H1 (cell line): Measurements from ENCODE around the gene SCN3B. TPM values are rescaled to one million over a fixed set of nuclear protein-coding genes. Genes with fewer than 3 reads are reported as not detected.

Experiments
- CTCF ChIA-PET: fragments of 300-600 bp; sonication (Branson Sonifier 250); formaldehyde crosslinking; loops from one replicate; lab custom pipeline; 2021; ENCODE audit not compliant: partially characterized antibody; lab: Charles Lee
- POLR2A ChIA-PET: fragments of 300-600 bp; sonication (Branson Sonifier 250); formaldehyde crosslinking; loops from one replicate; lab custom pipeline; 2021; ENCODE audit warnings: inconsistent platforms; ENCODE audit not compliant: partially characterized antibody; lab: Charles Lee
- DNase-seq, 2 experiments: peaks; one replicate each; pipeline versions ENCODE4 v3.0.0 to v3.0.0-alpha.2; 2010 to 2022; ENCODE audit warnings: low spot score in 2 of 2, low read depth in 1 of 2, mixed read lengths in 1 of 2
- FAIRE-seq: peaks from 2 replicates; lab custom pipeline; 2011; peaks lifted over from hg19 to GRCh38; lab: Jason Lieb, UNC
- H2AFZ ChIP-seq: 2 replicates; pipeline ENCODE4 v1.8.1; 2012; ENCODE audit warnings: low read length, inconsistent platforms
- H2AK5ac ChIP-seq: 2 replicates; pipeline ENCODE4 v1.6.1; 2013; ENCODE audit warnings: low read depth, low read length
- H2BK120ac ChIP-seq: replicated peaks from 2 replicates; pipeline ENCODE3; 2013; ENCODE audit warnings: low read depth, low read length, inconsistent platforms
- H2BK12ac ChIP-seq: 2 replicates; pipeline ENCODE4 v1.6.1; 2013; ENCODE audit warnings: low read depth, low read length
- H2BK15ac ChIP-seq: 2 replicates; pipeline ENCODE4 v1.6.1; 2013; ENCODE audit warnings: low read length
- H2BK20ac ChIP-seq: 2 replicates; pipeline ENCODE4 v1.6.1; 2013; ENCODE audit warnings: low read length
- H2BK5ac ChIP-seq: 2 replicates; pipeline ENCODE4 v1.6.1; 2013; ENCODE audit warnings: low read depth, low read length
- H3K14ac ChIP-seq: 2 replicates; pipeline ENCODE4 v1.6.1; 2013; ENCODE audit warnings: inconsistent platforms; ENCODE audit not compliant: insufficient read length
- H3K18ac ChIP-seq: 2 replicates; pipeline ENCODE4 v1.6.1; 2013; ENCODE audit warnings: low read length; ENCODE audit errors: extremely low read depth
- H3K23ac ChIP-seq: 2 replicates; pipeline ENCODE4 v1.6.1; 2013; ENCODE audit warnings: inconsistent platforms; ENCODE audit not compliant: insufficient read length
- H3K23me2 ChIP-seq: 2 replicates; pipeline ENCODE4 v1.6.1; 2013; ENCODE audit warnings: low read depth, low read length
- H3K27ac ChIP-seq: 2 replicates; pipeline ENCODE4 v1.6.1; 2011; ENCODE audit warnings: low read depth, low read length, inconsistent platforms
- H3K27me3 ChIP-seq, 4 experiments: replicated peaks in 1 of 4; 1 replicate in 1 of 4; 2 replicates in 3 of 4; pipeline versions ENCODE4 v1.6.1 to v1.8.1; 2011 to 2013; ENCODE audit warnings: low read length in 3 of 4, mild to moderate bottlenecking in 3 of 4, inconsistent platforms in 2 of 4, mixed read lengths in 2 of 4, moderate library complexity in 1 of 4; ENCODE audit not compliant: control insufficient read depth in 3 of 4, insufficient read depth in 3 of 4; ENCODE audit errors: extremely low read depth in 1 of 4
- H3K36me3 ChIP-seq, 4 experiments: 2 replicates each; pipeline versions ENCODE4 v1.6.1 to v1.8.1; 2011 to 2013; ENCODE audit warnings: mild to moderate bottlenecking in 4 of 4, low read length in 3 of 4, moderate library complexity in 2 of 4, control low read depth in 1 of 4, inconsistent platforms in 1 of 4; ENCODE audit not compliant: insufficient read depth in 4 of 4, control insufficient read depth in 2 of 4
- H3K4ac ChIP-seq: replicated peaks from 2 replicates; pipeline ENCODE3; 2013; ENCODE audit warnings: low read length, low read depth, mixed read lengths, inconsistent platforms; ENCODE audit not compliant: insufficient read length
- H3K4me1 ChIP-seq, 4 experiments: replicated peaks in 1 of 4; 1 replicate in 1 of 4; 2 replicates in 3 of 4; pipeline versions ENCODE4 v1.6.1 to v1.8.1; 2011 to 2013; ENCODE audit warnings: low read length in 3 of 4, inconsistent platforms in 2 of 4, mixed read lengths in 1 of 4; ENCODE audit not compliant: insufficient read depth in 4 of 4, control insufficient read depth in 3 of 4
- H3K4me2 ChIP-seq, 2 experiments: 2 replicates each; pipeline versions ENCODE4 v1.6.1 to v1.8.1; 2011 to 2013; ENCODE audit warnings: low read depth in 2 of 2, low read length in 2 of 2, control low read depth in 1 of 2, inconsistent platforms in 1 of 2, mild to moderate bottlenecking in 1 of 2; ENCODE audit not compliant: insufficient read depth in 1 of 2
- H3K4me3 ChIP-seq, 4 experiments: fragments of 200-600, 300-600 bp in 1 of 4; sonication (generic), shearing (Covaris generic), sonication (Bioruptor Twin) in 1 of 4; 2 replicates each; pipeline versions ENCODE4 v1.5.1 to v1.8.1; 2011 to 2016; ENCODE audit warnings: low read length in 4 of 4, low read depth in 3 of 4, control low read depth in 2 of 4, inconsistent platforms in 2 of 4, mild to moderate bottlenecking in 2 of 4, mixed read lengths in 1 of 4, moderate library complexity in 1 of 4; ENCODE audit not compliant: insufficient read depth in 2 of 4; ENCODE audit errors: extremely low read depth in 1 of 4
- H3K56ac ChIP-seq: replicated peaks from 2 replicates; pipeline ENCODE3; 2013; ENCODE audit warnings: low read depth, mild to moderate bottlenecking, mixed read lengths, low read length, inconsistent platforms; ENCODE audit not compliant: insufficient read length
- H3K79me1 ChIP-seq: 2 replicates; pipeline ENCODE4 v1.6.1; 2013; ENCODE audit warnings: low read depth, low read length, control low read depth
- H3K79me2 ChIP-seq, 2 experiments: 2 replicates each; pipeline versions ENCODE4 v1.6.1 to v1.8.1; 2012 to 2013; ENCODE audit warnings: low read length in 2 of 2, mild to moderate bottlenecking in 2 of 2, inconsistent platforms in 1 of 2; ENCODE audit not compliant: insufficient read depth in 2 of 2, control insufficient read depth in 1 of 2
- H3K9ac ChIP-seq, 4 experiments: replicated peaks in 1 of 4; 1 replicate in 1 of 4; 2 replicates in 3 of 4; pipeline versions ENCODE4 v1.6.1 to v1.8.1; 2011 to 2013; ENCODE audit warnings: low read depth in 3 of 4, low read length in 3 of 4, control low read depth in 2 of 4, mild to moderate bottlenecking in 2 of 4, moderate library complexity in 2 of 4, inconsistent platforms in 1 of 4; ENCODE audit errors: extremely low read depth in 1 of 4
- H3K9me3 ChIP-seq, 2 experiments: 2 replicates each; pipeline versions ENCODE4 v1.6.1 to v1.8.1; 2012 to 2013; ENCODE audit warnings: mild to moderate bottlenecking in 2 of 2, moderate library complexity in 2 of 2, control low read depth in 1 of 2, inconsistent platforms in 1 of 2, low read depth in 1 of 2, low read length in 1 of 2, mixed read lengths in 1 of 2; ENCODE audit not compliant: insufficient read depth in 2 of 2
- H4K20me1 ChIP-seq, 2 experiments: replicated peaks in 1 of 2; 2 replicates each; pipeline versions ENCODE3 to v1.8.1; 2011 to 2013; ENCODE audit warnings: inconsistent platforms in 2 of 2, low read length in 2 of 2, mild to moderate bottlenecking in 1 of 2; ENCODE audit not compliant: insufficient read depth in 2 of 2, control insufficient read depth in 1 of 2
- H4K5ac ChIP-seq: 2 replicates; pipeline ENCODE4 v1.6.1; 2013; ENCODE audit warnings: low read length, low read depth, mixed read lengths, inconsistent platforms; ENCODE audit not compliant: insufficient read length
- H4K8ac ChIP-seq: 2 replicates; pipeline ENCODE4 v1.8.0; 2013; ENCODE audit warnings: mild to moderate bottlenecking, moderate library complexity, low read length, inconsistent platforms; ENCODE audit not compliant: insufficient read depth; ENCODE audit errors: extremely low read depth
- H4K91ac ChIP-seq: replicated peaks from 2 replicates; pipeline ENCODE3; 2013; ENCODE audit warnings: low read length, mixed read lengths, inconsistent platforms; ENCODE audit not compliant: insufficient read length
- JUN ChIP-seq: IDR thresholded peaks from 2 replicates; pipeline ENCODE4 v1.6.1; 2011; ENCODE audit warnings: low read depth, mild to moderate bottlenecking, improper control_type of control experiment, low read length
- POU5F1 ChIP-seq: IDR thresholded peaks from 2 replicates; pipeline ENCODE4 v1.6.1; 2011; ENCODE audit warnings: low read depth, mild to moderate bottlenecking, low read length, moderate library complexity
- RAD21 ChIP-seq, 2 experiments: IDR thresholded peaks in 1 of 2; conservative IDR thresholded peaks in 1 of 2; 2 replicates each; pipeline ENCODE4 v1.6.1; 2011; ENCODE audit warnings: low read depth in 2 of 2, low read length in 2 of 2, improper control_type of control experiment in 1 of 2, inconsistent platforms in 1 of 2, mild to moderate bottlenecking in 1 of 2, moderate library complexity in 1 of 2
- SAP30 ChIP-seq: fragments of 300-600 bp; sonication (generic); IDR thresholded peaks from 2 replicates; pipeline ENCODE4 v1.7.1; 2012; ENCODE audit warnings: low read length, moderate library complexity, mild to moderate bottlenecking, inconsistent platforms; ENCODE audit not compliant: insufficient read depth, insufficient replicate concordance
- SP1 ChIP-seq: IDR thresholded peaks from 2 replicates; pipeline ENCODE4 v1.6.1; 2011; ENCODE audit warnings: low read depth, low read length
- WGBS, 2 experiments: shearing (Covaris generic) in 1 of 2; methylation state at CpG; one replicate each; pipeline versions ENCODE4 v1.1.6 to v1.1.7; 2013 to 2015; ENCODE audit warnings: low lambda C conversion rate in 2 of 2, mixed read lengths in 2 of 2, inconsistent platforms in 1 of 2, low coverage in 1 of 2, missing lambda C conversion rate in 1 of 2; ENCODE audit not compliant: insufficient replicate concordance in 2 of 2, insufficient coverage in 1 of 2, insufficient read length in 1 of 2; ENCODE audit errors: extremely low coverage in 1 of 2, missing lambda C conversion rate in 1 of 2; 5-methylcytosine and 5-hydroxymethylcytosine counted together
- polyA plus RNA-seq, 7 experiments: library from polyadenylated mRNA; depleted of rRNA in 3 of 7; stranded (reverse) in 5 of 7; unstranded in 2 of 7; fragments of >200 nt in 5 of 7; fragments of 200-250 nt in 2 of 7; gene quantifications; 1 replicate in 5 of 7; 2 replicates in 1 of 7; 4 replicates in 1 of 7; pipeline versions ENCODE4 v1.2.1 to v1.2.3, GENCODE V29; 2011 to 2013; ENCODE audit warnings: missing spikeins in 2 of 7, mixed read lengths in 2 of 7
- total RNA-seq: library from RNA; stranded (reverse); fragmentation: NEBNext Ultra II Directional; extraction: Animal tissue kit (Norgen Biotek cat#: 25700); gene quantifications from 2 replicates; pipeline ENCODE4 v1.2.1, GENCODE V29; 2021
- TF ChIP-seq, protein P1 (sequence below): IDR thresholded peaks from 2 replicates; pipeline ENCODE4 v1.6.1; 2012; ENCODE audit warnings: inconsistent platforms
- TF ChIP-seq, protein P2 (sequence below): IDR thresholded peaks from 2 replicates; pipeline ENCODE4 v1.6.1; 2011; ENCODE audit warnings: low read length, improper control_type of control experiment

SCN3B gene
- total and polyA plus RNA-seq, 2 of the 8 experiments (the other 6 are each of a cell fraction or from before 2014, with no cell fraction given) = 0.67 to 1.1 TPM

- Histone ChIP-seq H3K4ac (no peak overlapping the region), H4K91ac (no peak overlapping the region)
- TF ChIP-seq SP1 = no peak
- no peak for TF ChIP-seq SAP30
- no peak for TF ChIP-seq JUN
- TF ChIP-seq, protein P1, sequence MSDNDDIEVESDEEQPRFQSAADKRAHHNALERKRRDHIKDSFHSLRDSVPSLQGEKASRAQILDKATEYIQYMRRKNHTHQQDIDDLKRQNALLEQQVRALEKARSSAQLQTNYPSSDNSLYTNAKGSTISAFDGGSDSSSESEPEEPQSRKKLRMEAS = no peak
- TF ChIP-seq POU5F1 = no peak
- TF ChIP-seq, protein P2, sequence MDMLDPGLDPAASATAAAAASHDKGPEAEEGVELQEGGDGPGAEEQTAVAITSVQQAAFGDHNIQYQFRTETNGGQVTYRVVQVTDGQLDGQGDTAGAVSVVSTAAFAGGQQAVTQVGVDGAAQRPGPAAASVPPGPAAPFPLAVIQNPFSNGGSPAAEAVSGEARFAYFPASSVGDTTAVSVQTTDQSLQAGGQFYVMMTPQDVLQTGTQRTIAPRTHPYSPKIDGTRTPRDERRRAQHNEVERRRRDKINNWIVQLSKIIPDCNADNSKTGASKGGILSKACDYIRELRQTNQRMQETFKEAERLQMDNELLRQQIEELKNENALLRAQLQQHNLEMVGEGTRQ = no peak
- no peak for TF ChIP-seq RAD21 (IDR thresholded peaks at IDR 0.05 in 1 of 2, conservative IDR thresholded peaks at IDR 0.05 in 1 of 2; ENCODE audit: low read depth in 2 of 2, low read length in 2 of 2)
- TF ChIP-seq, all 59 proteins: peak for 0
- no peak overlapping the region for H2BK20ac ChIP-seq
- H2AK5ac ChIP-seq = no peak overlapping the region
- H3K56ac ChIP-seq = no peak overlapping the region
- DNase-seq (no peak), FAIRE-seq (no peak)
- H4K8ac ChIP-seq = no peak overlapping the region
- H2BK120ac ChIP-seq = no peak overlapping the region
- H2BK15ac ChIP-seq = no peak overlapping the region
- H2BK12ac ChIP-seq = no peak overlapping the region
- H3K9ac ChIP-seq = no peak overlapping the region
- H4K5ac ChIP-seq = no peak overlapping the region
- H3K18ac ChIP-seq = no peak overlapping the region
- H2BK5ac ChIP-seq = no peak overlapping the region
- no peaks in the 10 kb centered on the region for H3K79me1 ChIP-seq
- H3K36me3 ChIP-seq = peaks cover 3 to 22% (median 5%) of the 10 kb centered on the region in 4 experiments; a peak in 5 of 8 replicates
- no peaks in the 10 kb centered on the region for H4K20me1 ChIP-seq
- no peaks in the 10 kb centered on the region for H3K79me2 ChIP-seq
- H3K4me2 ChIP-seq = no peak overlapping the region
- no peaks in the 10 kb centered on the region; a peak in 1 of 7 replicates for H3K4me1 ChIP-seq
- H3K23me2 ChIP-seq = no peaks in the 10 kb centered on the region
- H3K27me3 ChIP-seq = no peaks in the 10 kb centered on the region
- no peak overlapping the region for H3K4me3 ChIP-seq
- ChIA-PET POLR2A (no interaction called here), CTCF (interaction anchor here (0.6 to 0.8 kb wide), 4 partner anchors 11 to 1074 kb away, joined by 3 read pairs; no protein-coding TSS in a partner anchor)
- no peak overlapping the region for H3K14ac ChIP-seq
- no peak overlapping the region for H2AFZ ChIP-seq
- H3K27ac ChIP-seq = no peak overlapping the region
- no peaks in the 10 kb centered on the region for H3K9me3 ChIP-seq
- WGBS, 2 experiments = 95% methylated on average over 4 of the region's 4 CpGs; no CpG with 5 or more reads in 1 of the 2 experiments
- H3K23ac ChIP-seq = no peak overlapping the region
Measured at GRCh38 chr11:123601136-123601535, 53.3 kb downstream of the SCN3B start.
